NK-92 (cell line): ENCODE data around the gene CLASP1.
"Not testable (repeated sequence)": the region's sequence is repeated elsewhere in the genome, so short reads cannot be mapped to it uniquely, and the experiment has no call there.

Experiments
- DNase-seq: peaks from one replicate; lab custom pipeline; 2025; ENCODE audit not compliant: unreplicated experiment; lab: John Stamatoyannopoulos, UW

The CLASP1 gene

GRCh38 chr2:121358291-121358690 is 291.0 kb downstream of the CLASP1 start:
- DNase-seq = no peak

GRCh38 chr2:121356058-121356640 is 293.1 kb downstream of the CLASP1 start:
- no peak for DNase-seq

- DNase-seq = no peak
Measured at GRCh38 chr2:121355488-121355887, 293.8 kb downstream of the CLASP1 start.

- DNase-seq = no peak
Measured at GRCh38 chr2:121351521-121352318, 297.5 kb downstream of the CLASP1 start.

- no peak for DNase-seq
Measured at GRCh38 chr2:121350890-121351289, 298.4 kb downstream of the CLASP1 start.

GRCh38 chr2:121350402-121350775 is 298.9 kb downstream of the CLASP1 start:
- no peak for DNase-seq

- DNase-seq = no peak
Measured at GRCh38 chr2:121349721-121350401, 299.4 kb downstream of the CLASP1 start.

GRCh38 chr2:121348128-121348740 is 301.0 kb downstream of the CLASP1 start:
- DNase-seq = no peak

GRCh38 chr2:121346859-121347258 is 302.4 kb downstream of the CLASP1 start:
- DNase-seq = no peak

GRCh38 chr2:121346407-121346806 is 302.9 kb downstream of the CLASP1 start:
- no peak for DNase-seq

GRCh38 chr2:121345887-121346286 is 303.4 kb downstream of the CLASP1 start:
- no peak for DNase-seq

GRCh38 chr2:121345101-121345500 is 304.2 kb downstream of the CLASP1 start:
- DNase-seq = no peak

GRCh38 chr2:121343828-121344399 is 305.3 kb downstream of the CLASP1 start:
- DNase-seq = not testable (repeated sequence)

GRCh38 chr2:121343191-121343590 is 306.1 kb downstream of the CLASP1 start:
- no peak for DNase-seq

GRCh38 chr2:121342751-121343150 is 306.5 kb downstream of the CLASP1 start:
- DNase-seq = no peak

- DNase-seq = no peak
Measured at GRCh38 chr2:121340926-121341325, 308.3 kb downstream of the CLASP1 start.

- no peak for DNase-seq
Measured at GRCh38 chr2:121338281-121338680, 311.0 kb downstream of the CLASP1 start.

- no peak for DNase-seq
Measured at GRCh38 chr2:121336528-121337294, 312.6 kb downstream of the CLASP1 start.

GRCh38 chr2:121335294-121336290 is 313.7 kb downstream of the CLASP1 start:
- DNase-seq = no peak
